GM18502 (cell line): Measurements from ENCODE around the gene JAK1.

ENCODE experiments used
- ATAC-seq: cut with Tn5 transposase; IDR thresholded peaks from one replicate; pipeline ENCODE4 v1.9.1; 2021; ENCODE audit warnings: mild to moderate bottlenecking; ENCODE audit not compliant: unreplicated experiment, poor library complexity

The JAK1 gene

GRCh38 chr1:64810001-64810400 is 156.3 kb downstream of the JAK1 start:
- no peak for ATAC-seq

GRCh38 chr1:64809309-64809708 is 157.0 kb downstream of the JAK1 start:
- no peak for ATAC-seq

- ATAC-seq: no peak
Observed at GRCh38 chr1:64801851-64802523, 164.4 kb downstream of the JAK1 start.

GRCh38 chr1:64798872-64799271 is 167.5 kb downstream of the JAK1 start:
- no peak for ATAC-seq

- no peak for ATAC-seq
Observed at GRCh38 chr1:64790832-64791487, 175.4 kb downstream of the JAK1 start.
